ENCODE data around the gene IL22RA1. TPM values are rescaled to one million over a fixed set of nuclear protein-coding genes. Genes with fewer than 3 reads are reported as not detected.

Gene IL22RA1
- total RNA-seq, 1 donor from 2014 or later, result not detected

DNA sequence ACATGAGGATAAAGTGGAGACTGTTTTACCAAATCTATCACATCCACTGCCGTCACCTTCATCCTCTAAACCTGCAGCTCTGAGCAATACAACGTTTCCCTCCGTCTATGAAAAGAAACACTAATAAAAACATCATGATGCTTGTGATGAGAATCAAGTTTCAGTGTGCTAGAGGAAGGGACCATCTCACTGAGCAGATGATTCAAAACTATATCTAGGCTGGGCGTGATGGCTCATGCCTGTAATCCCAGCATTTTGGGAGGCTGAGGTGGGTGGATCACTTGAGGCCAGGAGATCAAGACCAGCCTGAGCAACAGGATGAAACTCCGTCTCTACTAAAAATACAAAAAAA, 16.3 kb downstream of the IL22RA1 start:
- no peak overlapping the region for H3K27ac ChIP-seq
- H3K9me3 ChIP-seq (ENCODE audit: low read depth), result no peaks in the 10 kb centered on the region
- no peaks in the 10 kb centered on the region for H3K36me3 ChIP-seq
- H4K20me1 ChIP-seq (ENCODE audit: low read depth), result no peaks in the 10 kb centered on the region
- no peaks in the 10 kb centered on the region for H3F3A ChIP-seq (ENCODE audit: low read depth)
- Mint-ChIP-seq H3K4me1 (no peaks in the 10 kb centered on the region), H3K36me3 (no peaks in the 10 kb centered on the region), H3K27ac (no peak overlapping the region), H3K4me3 (no peak overlapping the region), H3K27me3 (ENCODE audit: insufficient read depth, low read depth) (no peaks in the 10 kb centered on the region), H3K9me3 (no peaks in the 10 kb centered on the region)
- no peaks in the 10 kb centered on the region for H3K79me2 ChIP-seq (ENCODE audit: low read depth)
- no peak for DNase-seq (ENCODE audit: low spot score)
- no peaks in the 10 kb centered on the region for H3K27me3 ChIP-seq
- H3K4me1 ChIP-seq, result no peaks in the 10 kb centered on the region
- H3K4me3 ChIP-seq, result no peak overlapping the region
- TF ChIP-seq, protein P1, sequence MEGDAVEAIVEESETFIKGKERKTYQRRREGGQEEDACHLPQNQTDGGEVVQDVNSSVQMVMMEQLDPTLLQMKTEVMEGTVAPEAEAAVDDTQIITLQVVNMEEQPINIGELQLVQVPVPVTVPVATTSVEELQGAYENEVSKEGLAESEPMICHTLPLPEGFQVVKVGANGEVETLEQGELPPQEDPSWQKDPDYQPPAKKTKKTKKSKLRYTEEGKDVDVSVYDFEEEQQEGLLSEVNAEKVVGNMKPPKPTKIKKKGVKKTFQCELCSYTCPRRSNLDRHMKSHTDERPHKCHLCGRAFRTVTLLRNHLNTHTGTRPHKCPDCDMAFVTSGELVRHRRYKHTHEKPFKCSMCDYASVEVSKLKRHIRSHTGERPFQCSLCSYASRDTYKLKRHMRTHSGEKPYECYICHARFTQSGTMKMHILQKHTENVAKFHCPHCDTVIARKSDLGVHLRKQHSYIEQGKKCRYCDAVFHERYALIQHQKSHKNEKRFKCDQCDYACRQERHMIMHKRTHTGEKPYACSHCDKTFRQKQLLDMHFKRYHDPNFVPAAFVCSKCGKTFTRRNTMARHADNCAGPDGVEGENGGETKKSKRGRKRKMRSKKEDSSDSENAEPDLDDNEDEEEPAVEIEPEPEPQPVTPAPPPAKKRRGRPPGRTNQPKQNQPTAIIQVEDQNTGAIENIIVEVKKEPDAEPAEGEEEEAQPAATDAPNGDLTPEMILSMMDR (IDR thresholded peaks at IDR 0.05), result no peak
- TF ChIP-seq EZH2 (IDR thresholded peaks at IDR 0.05) (no peak), EZH2phosphoT487 (IDR thresholded peaks at IDR 0.05) (no peak)
- H3K9ac ChIP-seq, result no peak overlapping the region
- no peak overlapping the region for H3K4me2 ChIP-seq
- no peak overlapping the region for H2AFZ ChIP-seq (replicated peaks)

DNA sequence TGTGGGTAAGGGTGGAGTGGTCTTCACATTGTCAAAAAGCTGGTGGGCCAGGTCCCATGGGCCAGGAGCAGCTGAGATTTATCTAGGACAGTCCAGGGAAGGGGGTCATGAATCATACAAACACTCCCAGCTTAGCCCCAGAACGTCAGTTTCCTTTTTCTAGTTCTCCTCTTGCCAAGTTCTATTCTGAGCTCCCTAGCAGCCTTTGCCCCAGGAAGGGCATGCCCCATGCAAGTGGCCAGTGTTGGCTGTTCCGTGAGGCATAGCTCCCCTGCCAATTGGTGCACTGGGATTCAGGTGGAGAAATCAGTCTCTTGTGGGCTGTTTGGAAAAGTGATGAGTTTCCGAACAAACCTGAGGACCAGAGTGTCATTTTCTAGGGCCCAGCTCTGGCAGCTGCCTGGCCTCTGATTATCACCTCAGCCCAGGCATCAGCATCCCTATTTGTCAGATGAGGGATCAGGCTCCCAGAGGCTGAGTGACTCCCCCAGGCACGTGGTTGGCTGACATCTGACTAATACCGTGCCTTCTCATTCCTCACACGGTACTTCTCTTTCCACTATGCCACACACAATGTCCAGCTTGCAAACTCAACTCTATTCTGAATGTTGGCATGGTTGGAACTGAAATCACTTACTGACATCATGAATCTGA, 16.8 kb downstream of the IL22RA1 start:
- Histone ChIP-seq H3K4me1 (no peaks in the 10 kb centered on the region), H3K4me3 (no peak overlapping the region), H3K79me2 (ENCODE audit: low read depth) (no peaks in the 10 kb centered on the region), H3F3A (ENCODE audit: low read depth) (no peaks in the 10 kb centered on the region), H3K9ac (no peak overlapping the region), H4K20me1 (ENCODE audit: low read depth) (no peaks in the 10 kb centered on the region), H2AFZ (replicated peaks) (no peak overlapping the region), H3K36me3 (no peaks in the 10 kb centered on the region), H3K27ac (no peak overlapping the region), H3K9me3 (ENCODE audit: low read depth) (no peaks in the 10 kb centered on the region), H3K27me3 (no peaks in the 10 kb centered on the region), H3K4me2 (no peak overlapping the region)
- TF ChIP-seq EZH2phosphoT487 (IDR thresholded peaks at IDR 0.05) (no peak), EZH2 (IDR thresholded peaks at IDR 0.05) (no peak)
- TF ChIP-seq, protein P1 (IDR thresholded peaks at IDR 0.05), result no peak
- DNase-seq (ENCODE audit: low spot score), result no peak
- H3K27ac Mint-ChIP-seq, result no peak overlapping the region
- H3K4me1 Mint-ChIP-seq, result peaks cover under 1% of the 10 kb centered on the region
- no peaks in the 10 kb centered on the region for H3K9me3 Mint-ChIP-seq
- H3K4me3 Mint-ChIP-seq, result no peak overlapping the region
- H3K36me3 Mint-ChIP-seq, result no peaks in the 10 kb centered on the region
- no peaks in the 10 kb centered on the region for H3K27me3 Mint-ChIP-seq (ENCODE audit: insufficient read depth, low read depth)

DNA sequence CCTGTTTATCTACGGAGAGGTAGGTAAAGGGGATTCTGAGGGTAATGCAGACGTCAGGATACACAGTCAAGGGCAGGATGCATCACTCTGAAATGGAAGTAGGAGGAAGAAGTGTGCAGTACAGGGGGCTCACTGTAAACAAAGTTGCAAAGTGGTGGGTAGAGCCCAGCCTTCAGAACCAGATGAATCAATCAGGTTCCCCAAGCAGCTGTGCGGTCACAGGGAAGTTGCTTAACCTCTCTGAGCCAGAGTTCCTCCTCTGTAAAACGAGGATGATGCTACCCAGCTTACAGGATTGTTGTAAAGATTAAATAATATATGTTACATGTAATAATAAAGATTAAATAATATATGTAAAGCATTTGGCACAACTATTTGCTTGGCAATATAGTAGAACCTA, 17.5 kb downstream of the IL22RA1 start:
- H3K9me3 Mint-ChIP-seq, result no peaks in the 10 kb centered on the region
- no peak for DNase-seq (ENCODE audit: low spot score)
- no peaks in the 10 kb centered on the region for H3K36me3 Mint-ChIP-seq
- Histone ChIP-seq H4K20me1 (ENCODE audit: low read depth) (no peaks in the 10 kb centered on the region), H2AFZ (replicated peaks) (no peak overlapping the region), H3K9me3 (ENCODE audit: low read depth) (no peaks in the 10 kb centered on the region), H3K79me2 (ENCODE audit: low read depth) (no peaks in the 10 kb centered on the region), H3K27me3 (no peaks in the 10 kb centered on the region), H3K27ac (no peak overlapping the region), H3K4me1 (no peaks in the 10 kb centered on the region), H3K36me3 (no peaks in the 10 kb centered on the region), H3K9ac (no peak overlapping the region), H3K4me2 (no peak overlapping the region), H3F3A (ENCODE audit: low read depth) (no peaks in the 10 kb centered on the region), H3K4me3 (no peak overlapping the region)
- no peak overlapping the region for H3K27ac Mint-ChIP-seq
- H3K27me3 Mint-ChIP-seq (ENCODE audit: insufficient read depth, low read depth), result no peaks in the 10 kb centered on the region
- H3K4me1 Mint-ChIP-seq, result peaks cover 6% of the 10 kb centered on the region
- TF ChIP-seq, protein P1 (IDR thresholded peaks at IDR 0.05), result no peak
- no peak for TF ChIP-seq EZH2 (IDR thresholded peaks at IDR 0.05)
- no peak overlapping the region for H3K4me3 Mint-ChIP-seq
